Measurements from ENCODE around the gene SLC17A6.

GRCh38 chr11:22340701-22341587, 2.8 kb downstream of the SLC17A6 start:
- no peak for TF ChIP-seq POLR2AphosphoS5 (IDR thresholded peaks at IDR 0.05)
- no peak for TF ChIP-seq CTCF (IDR thresholded peaks at IDR 0.05)
- no peak for TF ChIP-seq POLR2A (IDR thresholded peaks at IDR 0.05)
